ENCODE measurements around the gene EIF3I.

DNA sequence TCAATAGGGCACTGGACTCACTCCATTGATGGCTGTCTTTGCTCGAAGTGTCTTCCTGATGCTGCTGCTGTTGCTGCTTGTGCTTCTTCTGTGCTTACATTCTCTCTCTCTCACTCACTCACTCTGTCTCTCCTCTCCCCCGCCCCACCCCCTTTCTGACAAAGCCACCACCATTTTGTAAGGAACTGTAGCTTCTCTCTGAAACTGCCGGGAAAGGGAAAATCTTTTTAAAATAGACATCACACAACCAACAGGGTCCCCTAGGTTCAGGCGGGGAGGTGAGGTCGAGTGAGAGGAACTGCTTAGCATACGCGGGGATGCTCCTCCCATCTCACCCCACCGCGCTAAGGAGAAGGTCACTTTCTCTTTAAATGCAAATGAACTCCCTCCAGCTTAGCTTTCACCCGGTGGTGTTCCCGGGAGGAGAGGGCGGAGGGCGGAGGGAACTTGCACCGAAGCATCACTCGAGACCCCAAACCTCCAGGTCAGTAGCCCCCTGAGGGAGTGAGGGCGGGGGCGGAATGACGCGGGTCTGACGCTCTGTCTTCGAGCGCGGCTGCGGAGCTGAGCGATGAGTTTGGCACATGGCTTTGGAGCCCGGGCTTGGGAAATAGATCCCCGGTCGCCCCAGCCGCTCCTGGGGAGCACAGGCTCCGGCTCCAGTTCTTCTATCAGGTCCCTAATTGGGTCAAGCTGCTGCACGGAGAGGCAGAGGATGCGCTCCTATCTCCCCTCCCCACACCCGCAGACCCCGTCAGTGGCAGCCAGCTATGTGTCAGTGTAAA is 21.8 kb upstream of the EIF3I start, which contains the start of gene CCDC28B:
- TF ChIP-seq POLR2AphosphoS5 (IDR thresholded peaks at IDR 0.05; ENCODE audit: borderline replicate concordance, low read depth, low read length) = peak; percentile 46; the same call in 1 of the 2 replicates
- TF ChIP-seq EZH2 (IDR thresholded peaks at IDR 0.05) = no peak
